H1 (cell line): ENCODE results near the gene SELENOF. TPM values are rescaled to one million over a fixed set of nuclear protein-coding genes. Genes with fewer than 3 reads are reported as not detected.

Experiments used
- BCL11A ChIP-seq, 2 experiments: IDR thresholded peaks; one replicate each; pipeline ENCODE4 v1.6.1; 2011; ENCODE audit warnings: low read depth in 2 of 2, low read length in 2 of 2, mild to moderate bottlenecking in 2 of 2
- CBX5 ChIP-seq: fragments of 300-800, 300-1000 bp; sonication (generic); IDR thresholded peaks from 2 replicates; pipeline ENCODE4 v1.7.1; 2016; ENCODE audit warnings: antibody characterized with exemption, low read length, low read depth
- CBX8 ChIP-seq: fragments of 300-800, 300-1000 bp; sonication (generic); IDR thresholded peaks from 2 replicates; pipeline ENCODE4 v1.7.1; 2016; ENCODE audit warnings: low read depth, low read length, borderline replicate concordance
- EGR1 ChIP-seq: IDR thresholded peaks from 2 replicates; pipeline ENCODE4 v1.6.1; 2011; ENCODE audit warnings: low read depth, low read length, borderline replicate concordance
- EP300 ChIP-seq, 2 experiments: IDR thresholded peaks; 1 replicate in 1 of 2; 2 replicates in 1 of 2; pipeline ENCODE4 v1.6.1; 2011 to 2012; ENCODE audit warnings: low read depth in 2 of 2, low read length in 2 of 2, mild to moderate bottlenecking in 2 of 2, borderline replicate concordance in 1 of 2, inconsistent platforms in 1 of 2, moderate library complexity in 1 of 2
- KDM4A ChIP-seq: IDR thresholded peaks from one replicate; pipeline ENCODE4 v1.7.1; 2012; ENCODE audit warnings: low read depth, mild to moderate bottlenecking, moderate library complexity, low read length, inconsistent platforms; ENCODE audit not compliant: severe bottlenecking
- NANOG ChIP-seq: IDR thresholded peaks from 2 replicates; pipeline ENCODE4 v1.6.1; 2011; ENCODE audit warnings: low read length, low read depth, mild to moderate bottlenecking, inconsistent platforms; ENCODE audit not compliant: insufficient read depth, poor library complexity, severe bottlenecking
- RNF2 ChIP-seq: fragments of 200-900, 300-1000 bp; sonication (generic); IDR thresholded peaks from 2 replicates; pipeline ENCODE4 v1.7.1; 2016; ENCODE audit warnings: borderline replicate concordance, low read depth, mild to moderate bottlenecking, antibody characterized with exemption, low read length; ENCODE audit not compliant: poor library complexity, severe bottlenecking; ENCODE audit errors: missing control alignments
- SP2 ChIP-seq: IDR thresholded peaks from 2 replicates; pipeline ENCODE4 v1.6.1; 2012; ENCODE audit warnings: mild to moderate bottlenecking, low read length, inconsistent platforms
- SRF ChIP-seq: IDR thresholded peaks from 2 replicates; pipeline ENCODE4 v1.6.1; 2011; ENCODE audit warnings: mild to moderate bottlenecking, low read depth, low read length, moderate library complexity
- YY1 ChIP-seq: IDR thresholded peaks from 2 replicates; pipeline ENCODE4 v1.6.1; 2011; ENCODE audit warnings: low read depth, mild to moderate bottlenecking, low read length
- polyA plus RNA-seq, 7 experiments: library from polyadenylated mRNA; depleted of rRNA in 3 of 7; stranded (reverse) in 5 of 7; unstranded in 2 of 7; fragments of >200 nt in 5 of 7; fragments of 200-250 nt in 2 of 7; gene quantifications; 1 replicate in 5 of 7; 2 replicates in 1 of 7; 4 replicates in 1 of 7; pipeline versions ENCODE4 v1.2.1 to v1.2.3, GENCODE V29; 2011 to 2013; ENCODE audit warnings: missing spikeins in 2 of 7, mixed read lengths in 2 of 7
- total RNA-seq: library from RNA; stranded (reverse); fragmentation: NEBNext Ultra II Directional; extraction: Animal tissue kit (Norgen Biotek cat#: 25700); gene quantifications from 2 replicates; pipeline ENCODE4 v1.2.1, GENCODE V29; 2021
- TF ChIP-seq, protein P1 (sequence below), 3 experiments: IDR thresholded peaks; 1 replicate in 2 of 3; 2 replicates in 1 of 3; pipeline versions ENCODE4 v1.5.1 to v1.6.1; 2011; ENCODE audit warnings: low read length in 3 of 3, mild to moderate bottlenecking in 3 of 3, inconsistent platforms in 2 of 3, low read depth in 1 of 3, moderate library complexity in 1 of 3; ENCODE audit not compliant: insufficient read depth in 1 of 3; ENCODE audit errors: control extremely low read depth in 1 of 3
- TF ChIP-seq, protein P2 (sequence below): IDR thresholded peaks from 2 replicates; pipeline ENCODE4 v1.6.1; 2012; ENCODE audit warnings: inconsistent platforms

Gene SELENOF
- total and polyA plus RNA-seq, 2 of the 8 experiments (the other 6 are each of a cell fraction or from before 2014, with no cell fraction given), result 70.7 to 163 TPM

DNA sequence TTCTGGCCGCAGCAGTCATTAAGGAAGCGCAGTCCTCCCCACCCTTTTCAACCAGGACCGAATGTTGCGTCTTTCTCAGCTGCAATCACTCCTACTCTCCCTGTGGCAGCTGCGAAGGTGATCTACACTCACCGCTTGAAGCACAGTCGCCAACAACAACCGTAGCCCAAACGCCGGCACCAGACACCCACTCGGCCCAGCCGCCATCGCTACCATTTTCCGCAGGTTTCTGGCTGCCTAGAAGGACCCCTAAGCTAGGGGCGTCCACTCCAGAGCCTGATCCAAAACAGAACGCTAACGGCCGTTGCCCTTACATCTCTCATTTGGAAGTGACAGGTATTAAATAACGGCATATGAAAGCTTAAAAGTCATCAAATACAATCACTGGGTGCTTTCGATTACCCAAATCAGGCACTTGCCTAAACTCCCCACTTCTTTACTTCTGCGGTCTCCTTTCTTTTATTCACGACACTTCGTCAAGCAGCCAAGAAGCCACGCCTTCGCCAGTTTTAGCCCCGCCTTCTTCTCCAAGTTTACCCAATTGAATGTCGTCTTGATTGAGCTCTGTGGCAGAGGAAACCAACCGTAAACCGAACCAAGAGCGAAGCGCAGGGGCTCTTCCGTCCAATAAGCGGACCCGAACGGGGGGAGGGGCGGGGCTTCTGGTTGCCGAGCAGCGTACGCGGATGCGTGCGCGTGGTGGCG is at the start of gene SELENOF (continued):
- TF ChIP-seq, protein P1, sequence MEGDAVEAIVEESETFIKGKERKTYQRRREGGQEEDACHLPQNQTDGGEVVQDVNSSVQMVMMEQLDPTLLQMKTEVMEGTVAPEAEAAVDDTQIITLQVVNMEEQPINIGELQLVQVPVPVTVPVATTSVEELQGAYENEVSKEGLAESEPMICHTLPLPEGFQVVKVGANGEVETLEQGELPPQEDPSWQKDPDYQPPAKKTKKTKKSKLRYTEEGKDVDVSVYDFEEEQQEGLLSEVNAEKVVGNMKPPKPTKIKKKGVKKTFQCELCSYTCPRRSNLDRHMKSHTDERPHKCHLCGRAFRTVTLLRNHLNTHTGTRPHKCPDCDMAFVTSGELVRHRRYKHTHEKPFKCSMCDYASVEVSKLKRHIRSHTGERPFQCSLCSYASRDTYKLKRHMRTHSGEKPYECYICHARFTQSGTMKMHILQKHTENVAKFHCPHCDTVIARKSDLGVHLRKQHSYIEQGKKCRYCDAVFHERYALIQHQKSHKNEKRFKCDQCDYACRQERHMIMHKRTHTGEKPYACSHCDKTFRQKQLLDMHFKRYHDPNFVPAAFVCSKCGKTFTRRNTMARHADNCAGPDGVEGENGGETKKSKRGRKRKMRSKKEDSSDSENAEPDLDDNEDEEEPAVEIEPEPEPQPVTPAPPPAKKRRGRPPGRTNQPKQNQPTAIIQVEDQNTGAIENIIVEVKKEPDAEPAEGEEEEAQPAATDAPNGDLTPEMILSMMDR (IDR thresholded peaks at IDR 0.05; ENCODE audit: control extremely low read depth in 1 of 3, insufficient read depth in 1 of 3, low read depth in 1 of 3, low read length in 3 of 3), result no peak
- TF ChIP-seq RNF2 (no peak), SRF (no peak), EGR1 (no peak), NANOG (no peak), EP300 (IDR thresholded peaks at IDR 0.05; ENCODE audit: borderline replicate concordance in 1 of 2, low read depth in 2 of 2, low read length in 2 of 2) (no peak), YY1 (peak; percentile 96), KDM4A (no peak), CBX5 (no peak), CBX8 (no peak), SP2 (peak; percentile 20; the same call in 1 of the 2 replicates), BCL11A (IDR thresholded peaks at IDR 0.05; ENCODE audit: low read depth in 2 of 2, low read length in 2 of 2) (no peak)
- TF ChIP-seq, protein P2, sequence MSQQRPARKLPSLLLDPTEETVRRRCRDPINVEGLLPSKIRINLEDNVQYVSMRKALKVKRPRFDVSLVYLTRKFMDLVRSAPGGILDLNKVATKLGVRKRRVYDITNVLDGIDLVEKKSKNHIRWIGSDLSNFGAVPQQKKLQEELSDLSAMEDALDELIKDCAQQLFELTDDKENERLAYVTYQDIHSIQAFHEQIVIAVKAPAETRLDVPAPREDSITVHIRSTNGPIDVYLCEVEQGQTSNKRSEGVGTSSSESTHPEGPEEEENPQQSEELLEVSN, result no peak
